ENCODE results near the gene BANF2. TPM values are rescaled to one million over a fixed set of nuclear protein-coding genes. Genes with fewer than 3 reads are reported as not detected.

Gene BANF2
- total and polyA plus RNA-seq, 2 of the 13 experiments (the other 11 are each of a cell fraction or from before 2014, with no cell fraction given): 0.35 TPM; not detected in 1

DNA sequence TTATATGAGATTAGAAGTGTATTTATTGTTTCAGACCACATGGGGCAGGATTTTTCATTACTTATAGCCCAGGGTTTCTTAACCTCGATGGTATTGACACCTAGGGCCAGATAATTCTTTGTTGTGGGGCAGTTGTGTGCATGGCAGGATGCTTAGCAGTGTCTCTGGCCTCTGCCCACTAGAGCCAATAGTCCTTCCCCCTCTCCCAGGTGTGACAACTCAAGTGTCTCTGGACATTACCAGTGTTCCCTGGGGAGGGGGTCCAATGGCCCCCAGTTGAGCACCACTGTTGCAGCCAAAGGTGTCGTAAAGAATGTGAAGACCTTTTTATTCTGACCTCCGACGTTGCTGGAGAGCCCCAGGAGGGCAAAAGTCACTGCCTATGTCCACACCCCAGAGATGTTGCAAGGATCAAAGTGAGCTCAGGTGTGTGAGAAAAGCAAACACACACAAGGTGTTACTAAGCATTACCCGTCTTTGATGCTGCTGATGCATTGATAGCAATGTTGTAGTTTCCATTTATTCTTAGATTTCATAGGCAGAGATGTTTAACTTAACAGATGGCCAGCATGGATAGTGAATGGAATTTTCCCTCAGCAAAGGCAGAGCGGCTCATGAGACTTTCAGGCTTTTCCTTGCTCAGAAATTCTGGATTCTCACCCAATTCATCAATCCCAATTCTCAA, 22.2 kb downstream of the BANF2 start (continued):
- TF ChIP-seq TOPORS (CRISPR knock-in tag; IDR thresholded peaks at IDR 0.05): peak; percentile 87
- no peak for TF ChIP-seq RARG (CRISPR knock-in tag; IDR thresholded peaks at IDR 0.05; ENCODE audit: low read depth)
- TF ChIP-seq ELF3 (CRISPR knock-in tag; IDR thresholded peaks at IDR 0.05): peak; percentile 60; the same call in 1 of the 2 replicates
- TF ChIP-seq ZSCAN9 (CRISPR knock-in tag; IDR thresholded peaks at IDR 0.05; ENCODE audit: borderline replicate concordance): peak; percentile 95
- TF ChIP-seq, protein P1, sequence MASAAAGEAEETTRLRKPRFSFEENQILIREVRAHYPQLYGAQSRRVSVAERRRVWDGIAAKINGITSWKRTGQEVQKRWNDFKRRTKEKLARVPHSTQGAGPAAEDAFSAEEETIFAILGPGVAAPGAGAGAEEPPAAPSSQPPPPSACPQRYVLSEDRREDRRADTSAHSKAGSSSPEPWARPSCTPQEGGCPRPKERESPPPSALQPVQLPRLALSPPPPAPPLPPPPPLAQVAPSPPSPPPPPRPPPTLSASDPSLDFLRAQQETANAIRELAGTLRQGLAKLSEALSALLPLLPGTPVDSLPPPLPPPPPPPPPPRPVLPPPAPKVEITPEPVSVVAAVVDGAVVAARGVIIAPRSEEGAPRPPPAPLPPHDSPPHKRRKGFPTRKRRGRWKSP (CRISPR knock-in tag; IDR thresholded peaks at IDR 0.05): peak; percentile 96
- TF ChIP-seq CREM (IDR thresholded peaks at IDR 0.05): peak; percentile 99
- TF ChIP-seq CREM (CRISPR knock-in tag; IDR thresholded peaks at IDR 0.05): no peak
- TF ChIP-seq BCL3 (CRISPR knock-in tag; IDR thresholded peaks at IDR 0.05): peak; percentile 9; the same call in 1 of the 2 replicates
- TF ChIP-seq ZNF772 (CRISPR knock-in tag; IDR thresholded peaks at IDR 0.05): peak; percentile 95
- no peak for TF ChIP-seq ZNF33A (CRISPR knock-in tag; IDR thresholded peaks at IDR 0.05; ENCODE audit: borderline replicate concordance)
- TF ChIP-seq POGZ (CRISPR knock-in tag; IDR thresholded peaks at IDR 0.05): peak; percentile 86
- TF ChIP-seq, protein P2, sequence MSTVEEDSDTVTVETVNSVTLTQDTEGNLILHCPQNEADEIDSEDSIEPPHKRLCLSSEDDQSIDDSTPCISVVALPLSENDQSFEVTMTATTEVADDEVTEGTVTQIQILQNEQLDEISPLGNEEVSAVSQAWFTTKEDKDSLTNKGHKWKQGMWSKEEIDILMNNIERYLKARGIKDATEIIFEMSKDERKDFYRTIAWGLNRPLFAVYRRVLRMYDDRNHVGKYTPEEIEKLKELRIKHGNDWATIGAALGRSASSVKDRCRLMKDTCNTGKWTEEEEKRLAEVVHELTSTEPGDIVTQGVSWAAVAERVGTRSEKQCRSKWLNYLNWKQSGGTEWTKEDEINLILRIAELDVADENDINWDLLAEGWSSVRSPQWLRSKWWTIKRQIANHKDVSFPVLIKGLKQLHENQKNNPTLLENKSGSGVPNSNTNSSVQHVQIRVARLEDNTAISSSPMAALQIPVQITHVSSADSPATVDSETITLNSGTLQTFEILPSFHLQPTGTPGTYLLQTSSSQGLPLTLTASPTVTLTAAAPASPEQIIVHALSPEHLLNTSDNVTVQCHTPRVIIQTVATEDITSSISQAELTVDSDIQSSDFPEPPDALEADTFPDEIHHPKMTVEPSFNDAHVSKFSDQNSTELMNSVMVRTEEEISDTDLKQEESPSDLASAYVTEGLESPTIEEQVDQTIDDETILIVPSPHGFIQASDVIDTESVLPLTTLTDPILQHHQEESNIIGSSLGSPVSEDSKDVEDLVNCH (CRISPR knock-in tag; IDR thresholded peaks at IDR 0.05): no peak
- no peak for TF ChIP-seq EZH2 (conservative IDR thresholded peaks at IDR 0.05; ENCODE audit: low read depth, low read length)
- peak; percentile 100 for TF ChIP-seq PATZ1 (CRISPR knock-in tag; IDR thresholded peaks at IDR 0.05)
- TF ChIP-seq ZFP37 (CRISPR knock-in tag; IDR thresholded peaks at IDR 0.05; ENCODE audit: borderline replicate concordance): peak; percentile 96
- 0 out of 2 replicates have a peak, but pooled peaks have one; percentile 73 for TF ChIP-seq MLLT10 (CRISPR knock-in tag; IDR thresholded peaks at IDR 0.05)
- TF ChIP-seq, protein P3, sequence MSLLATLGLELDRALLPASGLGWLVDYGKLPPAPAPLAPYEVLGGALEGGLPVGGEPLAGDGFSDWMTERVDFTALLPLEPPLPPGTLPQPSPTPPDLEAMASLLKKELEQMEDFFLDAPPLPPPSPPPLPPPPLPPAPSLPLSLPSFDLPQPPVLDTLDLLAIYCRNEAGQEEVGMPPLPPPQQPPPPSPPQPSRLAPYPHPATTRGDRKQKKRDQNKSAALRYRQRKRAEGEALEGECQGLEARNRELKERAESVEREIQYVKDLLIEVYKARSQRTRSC (CRISPR knock-in tag; IDR thresholded peaks at IDR 0.05; ENCODE audit: low read depth): peak; percentile 51; the same call in 1 of the 2 replicates
- TF ChIP-seq CAMTA2 (CRISPR knock-in tag; IDR thresholded peaks at IDR 0.05; ENCODE audit: borderline replicate concordance): peak; percentile 76; the same call in 1 of the 2 replicates
- TF ChIP-seq, protein P4, sequence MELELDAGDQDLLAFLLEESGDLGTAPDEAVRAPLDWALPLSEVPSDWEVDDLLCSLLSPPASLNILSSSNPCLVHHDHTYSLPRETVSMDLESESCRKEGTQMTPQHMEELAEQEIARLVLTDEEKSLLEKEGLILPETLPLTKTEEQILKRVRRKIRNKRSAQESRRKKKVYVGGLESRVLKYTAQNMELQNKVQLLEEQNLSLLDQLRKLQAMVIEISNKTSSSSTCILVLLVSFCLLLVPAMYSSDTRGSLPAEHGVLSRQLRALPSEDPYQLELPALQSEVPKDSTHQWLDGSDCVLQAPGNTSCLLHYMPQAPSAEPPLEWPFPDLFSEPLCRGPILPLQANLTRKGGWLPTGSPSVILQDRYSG (CRISPR knock-in tag; IDR thresholded peaks at IDR 0.05): peak; percentile 83; the same call in 1 of the 2 replicates
- peak; percentile 87 for TF ChIP-seq RFXANK (CRISPR knock-in tag; IDR thresholded peaks at IDR 0.05)
- TF ChIP-seq ZNF225 (CRISPR knock-in tag; IDR thresholded peaks at IDR 0.05): 0 out of 2 replicates have a peak, but pooled peaks have one; percentile 69
- peak; percentile 92 for TF ChIP-seq HIVEP1 (CRISPR knock-in tag; IDR thresholded peaks at IDR 0.05)

All from HepG2 (cell line).